HTERT RPE-1 (cell line): ENCODE results near the gene DENR.
"Not testable (repeated sequence)": the region's sequence is repeated elsewhere in the genome, so short reads cannot be mapped to it uniquely, and the experiment has no call there.

Source experiments
- in situ Hi-C: fragments of 300-500 bp; cut with MboI; formaldehyde crosslinking; loops from 4 replicates; pipeline ENCODE4 v1.14.3; 2020; ENCODE audit warnings: low sequenced_read_pairs

DENR gene

GRCh38 chr12:122752464-122753318 is at the start of gene DENR:
Gene DENR (plus strand): TSS chr12:122752824. CDS start chr12:122753702, 878 bp downstream.
- in situ Hi-C loops = no loop called here

DNA sequence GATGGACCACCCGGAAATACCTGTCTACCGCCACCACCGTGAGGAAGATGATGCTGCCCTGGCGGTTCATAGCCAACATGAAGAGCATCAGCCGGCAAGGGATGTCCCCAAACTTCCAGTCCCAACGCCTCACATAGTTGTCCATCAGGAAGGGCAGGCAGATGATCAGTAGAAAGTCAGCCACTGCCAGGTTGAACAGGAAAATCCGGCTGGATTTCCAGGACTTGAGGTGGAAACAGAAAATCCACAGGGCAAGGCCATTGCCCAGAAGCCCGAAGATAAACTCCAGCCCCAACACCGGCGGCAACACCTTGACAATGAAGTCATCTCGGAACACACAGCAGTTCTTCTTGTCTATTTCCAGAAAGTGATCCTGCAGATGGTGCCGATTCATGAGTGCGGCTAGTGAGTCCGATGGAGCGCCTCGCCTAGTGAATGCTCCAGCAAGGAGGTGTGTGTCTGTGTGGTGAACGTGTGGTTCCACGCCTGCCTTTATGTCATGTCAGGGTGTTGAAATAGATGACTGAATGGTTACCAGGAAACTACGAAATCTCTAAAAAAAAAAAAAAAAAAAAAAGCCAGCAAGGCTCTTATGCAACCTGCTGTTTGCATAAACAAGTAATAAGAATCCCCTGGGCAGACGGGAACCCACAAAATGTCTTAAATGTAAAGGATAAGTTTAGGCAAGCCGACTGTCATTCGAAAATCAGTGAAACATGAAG is 49.6 kb upstream of the DENR start, which contains the start of gene HCAR2:
HCAR2 (minus strand) TSS at position 468 of the 722 bp plus-strand sequence; CDS start at position 394, 74 bp downstream.
- in situ Hi-C loops = not testable (repeated sequence)

DNA sequence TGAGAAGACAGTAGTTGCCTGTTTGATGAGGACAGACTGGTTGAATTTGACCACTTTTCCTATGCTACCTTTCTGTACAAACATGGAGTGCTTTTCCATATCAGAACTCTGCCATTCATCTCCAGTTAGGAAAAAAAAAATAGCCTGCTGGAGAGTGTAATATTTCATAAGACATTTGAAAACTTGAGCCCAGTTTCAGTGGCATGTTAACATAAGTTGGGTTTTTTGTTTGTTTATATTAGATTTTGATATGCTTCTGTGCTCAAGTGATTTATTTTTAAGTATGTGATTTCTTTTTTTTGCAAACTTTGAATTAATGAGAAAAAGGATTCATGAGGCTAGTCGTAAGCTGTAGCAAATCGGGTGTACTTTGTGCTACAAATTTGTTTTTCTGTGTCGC is 48.8 kb upstream of the DENR start:
- in situ Hi-C loops = not testable (repeated sequence)

DNA sequence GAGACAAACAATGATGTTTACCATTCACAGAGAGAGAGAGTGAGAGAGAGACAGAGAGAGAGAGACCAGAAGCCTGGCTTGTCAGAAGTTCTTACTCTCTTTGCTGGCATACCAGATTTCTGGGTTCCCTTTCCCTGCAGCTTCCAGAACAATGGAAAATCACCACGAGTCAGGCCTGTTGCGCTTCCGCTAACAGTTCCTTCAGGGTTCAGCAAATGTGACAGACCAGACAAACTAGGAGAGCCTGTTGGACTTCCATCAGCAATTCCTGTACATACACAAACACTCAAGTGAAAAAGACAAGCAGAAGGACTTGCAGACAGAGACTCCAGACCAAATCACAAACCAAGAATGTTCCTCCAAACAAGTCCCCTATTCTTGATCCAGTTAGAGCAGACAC is 43.3 kb upstream of the DENR start:
- in situ Hi-C loops = not testable (repeated sequence)

- in situ Hi-C loops = not testable (repeated sequence)
Observed at GRCh38 chr12:122710341-122710740, 42.3 kb upstream of the DENR start.

DNA sequence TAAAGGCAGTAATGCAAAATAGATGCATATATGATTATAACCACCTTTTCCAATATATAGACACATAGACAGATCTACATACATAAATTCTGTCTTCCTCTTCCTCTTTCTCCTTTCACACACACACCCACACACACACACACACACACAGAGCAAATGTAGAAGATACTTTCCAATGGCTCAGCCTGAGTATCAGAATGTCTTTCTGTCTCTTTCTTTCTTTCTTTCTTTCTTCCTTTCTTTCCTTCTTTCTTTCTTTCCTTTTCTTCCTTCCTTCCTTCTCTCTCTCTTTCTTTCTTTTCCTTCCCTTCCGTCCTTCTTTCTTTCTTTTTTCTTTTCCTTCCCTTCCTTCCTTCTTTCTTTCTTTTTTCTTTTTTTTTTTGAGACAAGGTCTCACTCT is 41.4 kb upstream of the DENR start:
- in situ Hi-C loops = not testable (repeated sequence)

DNA sequence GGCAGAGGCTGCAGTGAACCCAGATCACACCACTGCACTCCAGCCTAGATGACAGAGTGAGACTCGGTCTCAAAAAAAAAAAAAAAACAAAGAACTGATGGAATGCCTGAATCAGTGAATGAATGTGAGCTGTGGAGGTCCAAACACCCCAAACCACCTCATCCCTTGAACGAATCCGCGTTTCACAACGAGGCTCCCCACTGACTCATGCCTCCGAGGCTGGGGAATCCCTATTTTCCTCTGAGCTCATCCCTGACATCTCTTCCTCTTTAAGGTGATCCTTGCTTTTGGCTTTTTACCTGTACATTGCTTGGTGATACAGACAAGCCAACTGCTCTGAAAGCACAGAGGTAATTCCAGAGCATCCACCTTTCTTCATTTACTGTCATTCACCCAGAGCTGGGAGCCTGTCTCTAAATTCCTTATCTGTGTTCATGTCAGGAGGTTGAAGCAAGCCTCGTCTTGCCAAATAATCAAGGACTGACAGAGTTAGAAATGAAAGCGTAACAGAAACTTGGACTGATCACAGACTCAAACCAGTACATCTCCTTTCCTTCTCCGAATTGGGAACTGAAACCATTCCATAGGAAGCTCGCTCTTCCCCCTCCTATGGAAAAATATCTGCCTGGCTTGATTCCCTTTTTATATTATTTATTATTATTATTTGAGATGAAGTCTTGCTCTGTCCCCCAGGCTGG is 39.0 kb upstream of the DENR start:
- in situ Hi-C loops = not testable (repeated sequence)

- in situ Hi-C loops = not testable (repeated sequence)
Observed at GRCh38 chr12:122715211-122715610, 37.4 kb upstream of the DENR start.

- in situ Hi-C loops = not testable (repeated sequence)
Observed at GRCh38 chr12:122716658-122717057, 36.0 kb upstream of the DENR start, which contains the start of gene HCAR3. Gene HCAR3 (minus strand): TSS chr12:122716811. CDS start chr12:122716737, 74 bp downstream.

GRCh38 chr12:122721057-122721545 is 31.5 kb upstream of the DENR start:
- in situ Hi-C loops = no loop called here

DNA sequence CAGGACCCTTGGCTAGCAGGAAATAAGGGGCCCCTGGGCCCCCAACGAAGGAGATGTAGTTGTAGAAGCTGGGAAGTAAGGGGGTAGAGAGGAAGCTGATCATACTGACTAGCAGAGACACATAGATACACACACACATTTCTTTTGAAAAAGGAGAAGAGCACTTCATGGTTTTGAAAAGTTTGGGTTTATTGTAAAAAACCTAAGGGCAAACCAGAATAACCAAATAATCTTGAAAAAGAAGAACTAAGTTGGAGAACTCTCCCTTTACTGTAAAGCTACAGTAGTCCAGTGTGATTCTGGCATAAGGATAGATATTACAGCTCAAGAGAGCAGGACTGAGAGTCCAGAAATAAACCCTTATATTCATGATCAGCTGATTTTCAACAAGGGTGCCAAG is 30.2 kb upstream of the DENR start:
- in situ Hi-C loops = no loop called here

DNA sequence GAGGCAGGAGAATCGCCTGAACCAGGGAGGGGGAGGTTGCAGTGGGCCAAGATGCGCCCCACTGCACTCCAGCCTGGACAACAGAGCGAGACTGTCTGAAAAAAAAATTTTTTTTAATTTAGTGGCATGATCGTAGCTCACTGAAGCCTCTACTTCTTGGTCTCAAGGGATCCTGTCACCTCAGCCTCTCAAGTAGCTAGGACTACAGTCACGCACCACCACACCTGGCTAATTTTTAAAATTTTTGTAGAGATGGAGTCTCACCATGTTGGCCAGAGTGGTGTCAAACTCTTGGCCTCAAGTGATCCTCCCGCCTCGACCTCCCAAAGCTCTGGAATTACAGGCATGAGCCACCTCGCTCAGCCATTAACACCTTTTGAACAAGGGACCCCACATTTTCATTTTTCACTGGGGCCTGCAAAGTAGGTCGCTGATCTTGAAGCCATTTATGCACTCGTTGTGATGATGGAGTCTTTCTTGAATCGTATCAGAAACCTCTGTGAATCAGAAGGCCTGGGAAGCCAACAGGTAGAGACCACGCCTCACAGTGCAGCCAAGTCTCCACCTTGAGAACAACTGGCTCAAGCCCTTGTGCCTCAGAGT is 27.9 kb upstream of the DENR start:
- in situ Hi-C loops = no loop called here

GRCh38 chr12:122725452-122726079 is 27.1 kb upstream of the DENR start:
- in situ Hi-C loops = no loop called here

- in situ Hi-C loops = no loop called here
Observed at GRCh38 chr12:122726080-122726558, 26.5 kb upstream of the DENR start.

- in situ Hi-C loops = no loop called here
Observed at GRCh38 chr12:122729583-122730214, 22.9 kb upstream of the DENR start.

DNA sequence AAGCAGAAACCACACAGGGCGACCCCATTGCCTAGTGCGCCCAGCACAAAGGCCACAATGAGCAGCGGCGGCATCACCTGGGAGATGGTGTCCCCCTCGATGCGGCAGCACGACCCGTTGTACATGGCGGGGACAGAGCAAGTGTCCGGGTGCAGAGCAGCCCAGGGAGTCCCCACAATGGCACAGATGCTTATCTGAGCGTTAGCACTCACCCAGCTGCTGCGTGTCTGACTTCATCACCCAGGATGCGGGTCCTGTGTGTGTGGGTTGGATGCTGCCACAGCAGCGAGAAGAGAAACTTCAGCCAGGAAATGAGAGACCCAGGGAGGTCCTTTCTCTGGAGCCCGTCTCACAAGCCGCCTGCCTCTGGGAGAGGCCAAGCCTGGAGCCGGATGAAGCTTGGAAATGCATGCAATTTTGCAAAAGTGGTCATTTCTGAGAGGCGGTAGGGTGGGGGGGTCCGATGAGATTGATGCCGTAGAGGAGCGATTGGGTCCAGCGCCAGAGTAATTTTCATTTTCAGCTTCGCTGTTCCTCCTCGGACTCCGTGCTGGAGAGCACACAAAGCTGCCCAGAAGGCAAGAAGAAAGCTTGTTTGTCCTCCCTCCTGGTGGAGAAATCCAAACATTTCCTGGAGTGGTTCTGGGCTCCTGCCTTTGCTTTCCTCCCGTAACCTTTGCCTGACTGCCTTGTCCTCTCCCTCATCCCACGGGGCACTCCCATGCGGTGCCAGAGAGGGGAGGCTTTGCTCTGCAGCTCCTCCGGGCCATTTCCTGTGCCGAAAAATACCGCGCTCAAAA is 22.2 kb upstream of the DENR start, which contains the start of gene HCAR1:
HCAR1 (minus strand) TSS at position 630 of the 800 bp plus-strand sequence; CDS start at position 125, 505 bp downstream.
- in situ Hi-C loops = no loop called here

- in situ Hi-C loops = no loop called here
Observed at GRCh38 chr12:122732170-122732569, 20.5 kb upstream of the DENR start.

DNA sequence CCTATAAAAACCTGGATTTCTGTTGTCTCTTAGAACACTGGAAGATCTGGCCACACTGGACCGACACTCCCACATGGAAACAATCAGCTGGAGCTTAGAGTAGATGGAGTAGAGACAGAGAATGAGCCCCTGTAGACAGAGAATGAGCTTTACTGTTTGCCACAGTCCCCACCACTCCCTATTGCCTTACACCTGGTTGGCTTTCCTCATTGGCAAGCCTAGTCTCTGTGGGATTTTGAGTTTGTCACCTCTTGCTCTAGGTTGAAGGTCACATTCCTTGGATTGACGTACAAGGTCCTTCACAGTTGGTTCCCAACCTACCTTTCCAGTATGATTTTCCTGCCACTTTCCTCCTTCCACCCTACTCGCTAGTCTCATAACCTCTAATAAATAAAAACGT is 20.0 kb upstream of the DENR start:
- in situ Hi-C loops = no loop called here

GRCh38 chr12:122738571-122738970 is 14.1 kb upstream of the DENR start:
- in situ Hi-C loops = no loop called here
